Left renal pelvis (tissue), 4 donors: ENCODE measurements around the gene SENP8. TPM values are rescaled to one million over a fixed set of nuclear protein-coding genes. Genes with fewer than 3 reads are reported as not detected.
A peak's percentile ranks its signal among the peaks of the same experiment; 100 is the strongest.
"Not testable (repeated sequence)": the region's sequence is repeated elsewhere in the genome, so short reads cannot be mapped to it uniquely, and the experiment has no call there.

Experiments used
- DNase-seq, 4 donors: peaks; one replicate each; pipeline ENCODE4 v3.0.0-alpha.2; 2013; ENCODE audit warnings: low read depth in 4 of 4, low spot score in 3 of 4
- polyA plus RNA-seq, 4 donors: library from polyadenylated mRNA; unstranded; fragments of 120-200 nt; gene quantifications; one replicate each; pipeline ENCODE4 v1.2.1, GENCODE V29; 2013; ENCODE audit not compliant: insufficient read length in 4 of 4

SENP8 gene
- polyA plus RNA-seq: 1 to 10 TPM; 3.5 to 8.8 (median 6.8) TPM

- peak; percentile 95 to 98 (median 97) for DNase-seq
Measured at GRCh38 chr15:72118017-72118978, at the start of gene SENP8, which contains the start of gene MYO9A. Gene SENP8 (plus strand): TSS chr15:72118403. CDS start chr15:72139624, 21,221 bp downstream. Gene MYO9A (minus strand): TSS chr15:72118150. CDS start chr15:72046563, 71,587 bp downstream.

GRCh38 chr15:72068856-72069255, 49.3 kb upstream of the SENP8 start:
- DNase-seq: no peak

- no peak for DNase-seq
Measured at GRCh38 chr15:72070817-72071447, 47.3 kb upstream of the SENP8 start.

- not testable (repeated sequence) for DNase-seq
Measured at GRCh38 chr15:72071448-72071825, 46.8 kb upstream of the SENP8 start.

GRCh38 chr15:72074335-72075060, 43.7 kb upstream of the SENP8 start:
- no peak for DNase-seq

GRCh38 chr15:72077950-72078349, 40.3 kb upstream of the SENP8 start:
- no peak for DNase-seq

- DNase-seq: no peak
Measured at GRCh38 chr15:72078887-72079286, 39.3 kb upstream of the SENP8 start.

GRCh38 chr15:72082176-72082575, 36.0 kb upstream of the SENP8 start:
- no peak for DNase-seq

GRCh38 chr15:72086010-72086697, 32.0 kb upstream of the SENP8 start:
- DNase-seq: no peak

GRCh38 chr15:72086920-72087648, 31.1 kb upstream of the SENP8 start:
- DNase-seq: no peak

- no peak for DNase-seq
Measured at GRCh38 chr15:72092006-72092405, 26.2 kb upstream of the SENP8 start.

GRCh38 chr15:72092691-72093090, 25.5 kb upstream of the SENP8 start:
- no peak for DNase-seq

- no peak for DNase-seq
Measured at GRCh38 chr15:72096796-72097195, 21.4 kb upstream of the SENP8 start.

GRCh38 chr15:72098040-72098439, 20.2 kb upstream of the SENP8 start:
- DNase-seq: no peak

GRCh38 chr15:72099155-72099554, 19.0 kb upstream of the SENP8 start:
- no peak for DNase-seq

GRCh38 chr15:72100551-72100950, 17.7 kb upstream of the SENP8 start:
- DNase-seq: not testable (repeated sequence)

GRCh38 chr15:72105111-72105510, 13.1 kb upstream of the SENP8 start:
- no peak for DNase-seq

- DNase-seq: no peak
Measured at GRCh38 chr15:72106068-72106467, 12.1 kb upstream of the SENP8 start.

GRCh38 chr15:72110355-72110754, 7.8 kb upstream of the SENP8 start:
- DNase-seq: no peak

GRCh38 chr15:72112116-72112515, 6.1 kb upstream of the SENP8 start:
- no peak for DNase-seq
